ENCODE data around the gene RAP1GAP2.
A peak's percentile ranks its signal among the peaks of the same experiment; 100 is the strongest.
"Not testable (repeated sequence)": the region's sequence is repeated elsewhere in the genome, so short reads cannot be mapped to it uniquely, and the experiment has no call there.

RAP1GAP2 gene

DNA sequence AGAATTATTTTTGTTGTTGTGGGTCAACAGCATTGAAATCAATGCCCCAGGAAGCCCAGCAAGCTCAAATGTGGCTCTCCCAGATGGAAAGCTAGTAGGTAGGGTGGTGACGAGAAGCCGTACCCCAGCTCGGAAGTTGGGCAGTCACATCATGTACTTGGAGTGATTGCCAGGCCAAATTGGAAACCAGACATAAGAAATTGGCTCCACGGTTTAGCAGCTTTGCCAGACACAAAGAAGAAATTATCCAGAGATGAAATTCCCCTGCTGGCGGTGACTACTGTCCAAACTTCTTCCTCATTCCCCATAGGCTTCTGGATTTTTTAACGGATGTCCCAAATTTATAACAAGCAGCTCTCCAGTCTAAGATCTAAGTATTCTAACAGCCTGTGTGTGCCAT is 171.3 kb downstream of the RAP1GAP2 start:
- DNase-seq (ENCODE audit: low spot score): no peak

DNA sequence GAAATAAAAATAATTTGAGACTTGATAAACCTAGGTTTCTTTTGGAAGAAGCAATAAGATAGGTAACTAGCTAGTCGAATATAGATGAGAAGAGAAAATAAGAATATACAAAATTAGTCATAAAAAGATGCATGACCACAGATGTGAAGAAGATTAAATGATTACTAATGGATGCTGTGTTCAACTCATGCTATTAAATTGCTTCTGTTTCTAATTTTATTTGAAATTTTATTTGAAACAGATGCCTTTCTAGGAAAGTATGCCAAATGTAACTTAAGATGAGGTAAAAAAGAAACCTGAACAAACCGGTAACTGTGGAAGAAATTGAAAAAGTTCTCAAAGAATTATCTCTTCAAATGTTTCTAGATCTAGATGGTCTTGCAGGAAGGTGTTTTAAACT is 175.6 kb downstream of the RAP1GAP2 start:
- no peak for DNase-seq (ENCODE audit: low spot score)

DNA sequence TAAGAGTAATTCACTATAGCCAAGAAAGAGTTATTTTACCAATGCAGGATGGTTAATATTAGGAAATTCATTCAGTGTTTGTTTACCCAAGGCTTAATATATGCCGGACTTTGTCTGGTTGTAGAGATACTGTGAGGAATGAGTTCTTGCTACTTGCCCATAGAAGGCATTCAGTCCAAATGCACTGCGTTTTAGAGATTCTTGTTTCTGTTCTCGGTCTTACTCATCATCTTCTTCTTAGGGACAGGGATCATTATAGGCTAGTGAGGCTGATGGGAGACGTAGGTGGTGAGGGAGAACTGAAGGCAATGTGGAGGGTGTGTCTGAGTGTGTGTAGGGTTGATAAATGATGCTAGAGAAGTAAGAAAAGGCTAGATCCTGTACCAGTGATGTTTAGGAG is 176.5 kb downstream of the RAP1GAP2 start:
- DNase-seq (ENCODE audit: low spot score): no peak

DNA sequence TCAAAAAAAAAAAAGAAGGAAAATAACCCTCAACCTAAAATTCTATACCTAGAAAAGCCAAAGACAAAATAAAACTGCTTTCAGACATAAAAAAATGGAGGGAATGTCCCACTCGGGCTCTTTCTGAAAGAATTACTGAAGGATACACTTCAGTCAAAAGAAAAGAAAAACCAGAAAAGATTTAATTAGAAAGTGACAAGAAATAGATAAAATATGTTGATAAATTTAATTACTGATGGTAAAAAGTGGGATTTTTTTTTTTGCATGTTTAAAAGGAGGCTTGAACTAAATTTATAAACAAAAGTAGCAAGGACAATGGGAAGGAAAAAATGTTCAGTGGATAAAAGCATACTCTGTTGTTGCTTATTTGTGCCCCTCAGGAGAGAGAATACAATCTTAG is 178.1 kb downstream of the RAP1GAP2 start:
- no peak for DNase-seq (ENCODE audit: low spot score)

DNA sequence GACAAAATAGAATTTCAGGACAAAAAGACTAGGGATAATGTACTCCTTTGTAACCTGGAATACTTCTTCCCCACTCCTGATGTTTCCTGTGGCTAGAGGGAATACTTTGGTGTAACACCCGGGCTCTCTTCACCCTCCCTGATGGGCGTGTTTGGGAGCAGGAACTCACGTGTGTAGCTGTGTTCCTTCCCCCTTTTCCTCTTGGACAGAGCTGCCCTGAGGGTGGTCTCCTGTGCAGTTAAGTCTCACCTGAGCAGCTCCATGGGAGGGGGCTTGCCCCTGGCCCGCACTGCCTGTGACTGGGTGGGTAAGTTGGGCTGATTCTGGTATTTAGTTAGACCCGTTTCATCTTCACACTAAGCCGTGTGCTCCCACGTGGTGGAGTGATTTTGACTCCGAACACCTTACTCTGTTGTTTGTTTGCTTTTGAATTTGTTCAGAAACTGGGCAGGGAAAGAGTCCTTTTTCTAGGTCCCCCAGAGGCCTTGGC is 179.3 kb downstream of the RAP1GAP2 start:
- no peak for DNase-seq (ENCODE audit: low spot score)

DNA sequence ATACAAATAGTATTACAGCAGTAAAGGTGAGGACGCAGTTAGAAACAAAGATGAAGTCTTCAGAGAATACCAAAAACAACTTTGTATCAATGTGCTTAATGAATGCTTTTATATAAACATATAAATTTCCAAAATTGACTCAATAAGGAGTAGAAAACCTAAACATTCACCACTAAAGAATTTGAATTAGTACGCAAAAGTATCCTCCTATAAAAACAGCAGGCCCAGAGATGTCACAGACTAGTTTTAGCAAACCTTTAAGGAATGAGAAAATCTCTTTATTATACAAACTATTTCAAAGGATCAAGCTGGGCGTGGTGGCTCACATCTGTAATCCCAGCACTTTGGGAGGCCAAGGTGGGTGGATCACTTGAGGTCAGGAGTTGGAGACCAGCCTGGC is 180.9 kb downstream of the RAP1GAP2 start:
- no peak for DNase-seq (ENCODE audit: low spot score)

DNA sequence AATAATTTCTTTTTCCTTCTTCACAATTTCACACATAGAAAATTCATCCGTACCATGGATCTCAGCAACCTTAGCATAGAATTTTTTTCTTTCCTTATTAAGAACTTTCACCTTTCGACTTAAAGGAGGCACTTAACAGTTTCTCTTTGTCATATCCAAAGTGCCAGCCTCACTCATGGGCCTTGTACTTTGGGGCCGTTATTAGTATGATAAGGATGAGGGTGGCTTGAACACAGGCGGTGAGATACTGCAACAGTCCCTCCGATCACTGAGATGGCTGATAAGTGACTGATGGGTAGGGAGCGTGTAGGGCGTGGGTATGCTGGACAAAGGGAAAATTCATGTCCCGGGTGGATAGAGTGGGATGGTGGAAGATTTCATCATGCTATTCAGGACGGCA is 181.9 kb downstream of the RAP1GAP2 start:
- DNase-seq (ENCODE audit: low spot score): no peak

DNA sequence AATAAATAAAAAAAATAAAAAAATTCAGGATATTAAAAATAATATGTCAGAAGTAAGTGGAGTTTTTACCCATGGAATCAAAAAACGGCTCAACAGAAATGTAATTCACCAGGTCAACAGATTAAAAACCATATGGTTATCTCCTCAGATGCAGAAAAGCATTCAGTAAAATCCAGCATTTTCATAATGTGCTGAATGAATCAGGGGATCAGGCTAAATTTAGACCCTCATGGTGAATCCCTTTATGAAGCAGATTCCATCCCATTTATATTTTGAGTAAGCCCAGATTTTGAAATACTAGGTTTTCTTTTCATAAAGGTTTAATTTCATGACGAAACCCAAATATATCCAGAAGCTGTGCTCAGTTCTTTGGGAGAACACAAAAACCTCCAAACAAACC is 182.8 kb downstream of the RAP1GAP2 start:
- no peak for DNase-seq (ENCODE audit: low spot score)

DNA sequence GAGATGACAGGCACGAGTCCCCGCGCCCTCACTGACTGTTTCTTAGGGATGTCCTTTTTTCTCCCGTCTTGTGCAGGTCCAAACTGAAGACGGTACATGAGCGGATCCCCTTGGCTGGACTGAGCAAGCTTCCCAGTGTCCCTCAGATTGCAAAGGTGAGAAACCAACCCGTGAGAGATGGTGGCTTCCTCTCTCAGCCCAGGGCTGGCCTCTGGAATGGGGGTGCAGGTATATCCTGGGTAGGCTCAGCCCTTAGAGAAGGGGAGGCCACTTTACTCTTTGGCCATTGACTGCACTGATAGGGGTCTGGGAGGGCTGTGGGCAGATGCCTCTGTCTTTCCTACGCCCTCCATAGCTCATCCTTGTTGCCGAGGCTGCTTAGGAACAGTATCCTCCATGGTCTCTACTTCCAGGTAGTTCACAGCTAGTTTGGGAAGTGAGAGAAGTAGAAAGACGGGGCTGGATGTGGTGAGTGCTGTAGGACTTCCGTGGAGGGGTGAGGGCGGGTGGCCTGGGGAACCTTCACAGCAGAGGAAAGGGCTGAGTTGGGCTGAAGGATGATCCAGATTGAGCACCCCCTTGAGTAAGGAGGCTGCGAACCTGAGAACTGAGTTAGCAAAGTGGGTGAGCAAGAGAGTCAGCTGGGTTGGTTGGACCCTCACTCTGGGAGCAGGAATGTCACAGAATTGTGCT is 184.1 kb downstream of the RAP1GAP2 start:
- DNase-seq (ENCODE audit: low spot score): no peak

DNA sequence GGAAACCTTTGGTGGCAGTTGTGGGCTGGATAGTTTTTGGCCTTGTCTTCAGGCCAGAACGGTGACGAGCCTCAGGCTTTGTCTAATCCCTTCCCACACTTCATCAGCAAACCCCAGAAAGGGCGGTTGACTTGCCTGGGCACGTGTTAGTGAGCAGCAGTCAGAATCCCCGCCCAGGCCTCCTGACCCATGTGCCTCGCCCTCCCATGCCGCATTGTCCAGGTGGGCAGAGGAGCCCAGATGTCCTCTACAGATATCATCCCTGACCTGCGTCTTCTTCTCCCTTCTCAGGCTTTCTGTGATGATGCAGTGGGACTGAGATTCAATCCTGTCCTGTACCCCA is 184.6 kb downstream of the RAP1GAP2 start:
- no peak for DNase-seq (ENCODE audit: low spot score)

DNA sequence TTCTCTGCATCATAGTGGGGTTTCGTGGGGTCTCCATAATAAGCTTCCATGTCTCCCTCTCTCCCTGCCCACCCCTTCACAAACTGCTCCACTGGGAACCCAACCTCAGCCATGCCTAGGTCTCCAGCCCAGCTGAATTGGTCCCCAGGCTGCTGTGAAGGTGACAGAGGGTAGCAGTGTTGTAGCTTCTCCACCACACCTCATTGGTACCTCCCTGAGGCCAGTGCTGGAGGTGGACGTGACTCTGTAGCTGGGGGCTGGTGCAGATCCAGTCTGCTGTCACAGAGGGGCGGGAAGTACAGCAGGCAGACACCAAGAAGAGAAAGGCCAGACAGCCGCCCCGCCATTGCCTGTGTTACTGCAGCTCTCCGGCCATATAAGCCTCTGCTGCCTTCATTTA is 185.1 kb downstream of the RAP1GAP2 start:
- DNase-seq (ENCODE audit: low spot score): no peak

DNA sequence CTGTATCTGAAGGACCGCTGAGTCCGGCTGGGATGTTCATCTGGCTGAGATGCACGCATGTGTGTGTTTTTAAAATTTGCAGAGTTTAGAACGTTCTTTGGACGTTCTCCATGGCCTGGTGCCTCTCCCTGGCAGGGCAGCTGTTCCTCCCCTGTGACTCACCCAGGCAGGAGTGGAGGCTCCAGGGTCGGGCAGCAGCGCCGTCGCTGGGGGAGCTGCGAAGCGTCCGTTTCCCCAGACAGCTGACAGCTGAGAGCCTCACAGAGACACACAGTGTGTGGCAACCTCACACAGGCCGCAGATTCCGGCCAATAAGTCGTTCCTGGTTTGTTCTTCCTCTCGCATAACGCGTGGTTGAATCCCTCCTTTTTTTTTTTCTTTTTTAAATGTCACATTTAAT is 186.6 kb downstream of the RAP1GAP2 start:
- peak; percentile 92 for DNase-seq (ENCODE audit: low spot score)

DNA sequence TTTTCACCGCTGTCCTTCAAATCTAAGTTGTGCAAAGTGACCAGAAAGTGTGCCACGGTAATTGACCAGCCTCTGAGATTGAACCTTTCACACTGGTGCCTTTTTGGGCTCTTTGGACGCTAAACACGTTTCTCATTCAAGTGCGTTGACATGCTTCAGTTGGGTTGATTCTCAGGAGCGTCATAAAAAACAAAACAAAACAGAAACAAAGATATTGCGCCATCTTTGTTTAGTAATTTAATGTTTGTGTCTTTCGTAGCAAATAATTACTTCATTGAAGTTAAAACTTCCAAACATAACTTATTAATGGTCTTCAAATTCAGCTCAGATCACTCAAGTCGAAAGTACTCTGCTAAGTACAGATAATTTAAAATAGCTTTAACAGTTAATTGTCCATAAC is 187.0 kb downstream of the RAP1GAP2 start:
- DNase-seq (ENCODE audit: low spot score): no peak

DNA sequence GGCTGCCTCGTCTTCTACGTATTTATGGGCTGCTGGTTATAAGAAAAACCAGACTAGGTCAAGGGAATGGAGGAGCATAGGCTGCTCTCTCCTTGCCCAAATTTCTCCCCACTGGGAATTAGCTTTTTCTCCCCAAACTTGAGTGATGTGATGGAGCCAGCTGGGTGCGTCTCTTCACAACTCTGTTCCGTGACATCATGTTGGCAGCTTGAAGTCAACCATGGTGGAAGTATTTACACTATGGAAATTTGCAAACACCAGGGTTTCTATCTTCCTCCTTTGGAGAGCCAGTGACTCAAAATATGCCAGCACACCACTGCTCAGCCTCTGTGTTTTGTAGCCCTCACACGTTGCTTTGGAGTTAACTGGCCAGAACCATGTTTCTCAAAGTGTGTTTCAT is 189.1 kb downstream of the RAP1GAP2 start:
- DNase-seq (ENCODE audit: low spot score): no peak

DNA sequence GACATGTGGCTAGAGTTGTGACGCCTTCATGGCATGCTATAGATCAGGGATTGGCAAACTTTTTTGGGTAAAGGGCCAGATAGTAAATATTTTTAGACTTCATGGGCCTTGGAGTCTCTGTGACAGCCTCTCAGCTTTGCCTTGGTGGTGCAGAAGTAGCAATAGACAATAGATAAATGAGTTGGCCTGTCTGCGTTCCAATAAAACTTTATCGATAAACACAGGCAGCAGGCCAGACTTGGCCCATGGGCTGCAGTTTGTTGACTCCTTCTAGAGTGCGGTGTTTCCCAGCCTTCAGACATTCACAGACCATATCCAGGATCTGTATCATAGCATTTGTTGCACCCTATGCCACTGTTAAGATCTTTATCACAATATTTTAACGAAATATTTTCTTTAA is 190.7 kb downstream of the RAP1GAP2 start:
- DNase-seq (ENCODE audit: low spot score): no peak

DNA sequence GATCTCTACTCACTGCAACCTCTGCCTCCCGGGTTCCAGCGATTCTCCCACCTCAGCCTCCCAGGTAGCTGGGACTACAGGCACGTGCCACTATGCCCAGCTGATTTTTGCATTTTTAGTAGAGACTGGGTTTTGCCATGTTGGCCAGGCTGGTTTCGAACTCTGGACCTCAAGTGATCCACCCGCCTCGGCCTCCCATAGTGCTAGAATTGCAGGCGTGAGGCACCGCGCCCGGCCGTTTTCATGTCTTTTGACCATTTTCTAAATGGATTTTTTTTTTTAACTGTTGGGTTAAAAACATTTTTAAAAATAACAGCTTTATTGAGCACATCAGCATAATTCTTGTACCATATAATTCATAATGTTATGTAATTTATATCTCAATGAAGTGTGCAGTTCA is 193.2 kb downstream of the RAP1GAP2 start:
- not testable (repeated sequence) for DNase-seq (ENCODE audit: low spot score)

DNA sequence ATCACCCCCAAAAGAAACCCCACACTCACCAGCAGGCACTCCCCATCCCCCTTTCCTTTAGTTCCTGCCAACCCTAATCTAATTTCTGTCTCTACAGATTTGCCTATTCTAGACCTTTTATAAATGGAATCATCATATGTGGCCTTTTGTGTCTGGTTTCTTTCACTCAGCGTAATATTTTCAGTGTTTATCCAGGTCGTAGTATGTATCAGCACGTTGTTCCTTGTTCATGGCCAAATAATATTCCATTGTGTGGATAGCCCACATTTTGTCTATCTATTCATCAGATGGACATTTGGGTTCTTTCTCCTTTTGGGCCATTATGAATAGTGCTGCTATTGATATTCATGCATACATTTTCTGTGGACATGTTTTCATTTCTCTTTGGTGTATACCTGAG is 193.6 kb downstream of the RAP1GAP2 start:
- DNase-seq (ENCODE audit: low spot score): no peak

DNA sequence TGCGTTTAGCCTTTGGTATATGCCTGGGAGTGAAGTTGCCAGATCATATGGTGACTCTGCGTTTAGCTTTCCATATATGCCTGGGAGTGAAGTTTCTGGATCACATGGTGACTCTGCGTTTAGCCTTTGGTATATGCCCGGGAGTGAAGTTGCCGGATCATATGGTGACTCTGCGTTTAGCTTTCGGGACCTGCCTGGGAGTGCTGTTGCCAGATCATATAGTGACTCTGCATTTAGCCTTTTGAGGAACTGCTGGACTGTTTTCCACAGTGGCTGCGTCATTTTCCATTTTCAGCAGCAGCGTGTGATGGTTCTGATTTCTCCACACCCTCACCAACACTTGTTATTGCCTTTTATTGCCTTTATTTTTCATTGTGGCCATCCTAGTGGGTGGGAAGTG is 194.2 kb downstream of the RAP1GAP2 start:
- DNase-seq (ENCODE audit: low spot score): peak; percentile 58

DNA sequence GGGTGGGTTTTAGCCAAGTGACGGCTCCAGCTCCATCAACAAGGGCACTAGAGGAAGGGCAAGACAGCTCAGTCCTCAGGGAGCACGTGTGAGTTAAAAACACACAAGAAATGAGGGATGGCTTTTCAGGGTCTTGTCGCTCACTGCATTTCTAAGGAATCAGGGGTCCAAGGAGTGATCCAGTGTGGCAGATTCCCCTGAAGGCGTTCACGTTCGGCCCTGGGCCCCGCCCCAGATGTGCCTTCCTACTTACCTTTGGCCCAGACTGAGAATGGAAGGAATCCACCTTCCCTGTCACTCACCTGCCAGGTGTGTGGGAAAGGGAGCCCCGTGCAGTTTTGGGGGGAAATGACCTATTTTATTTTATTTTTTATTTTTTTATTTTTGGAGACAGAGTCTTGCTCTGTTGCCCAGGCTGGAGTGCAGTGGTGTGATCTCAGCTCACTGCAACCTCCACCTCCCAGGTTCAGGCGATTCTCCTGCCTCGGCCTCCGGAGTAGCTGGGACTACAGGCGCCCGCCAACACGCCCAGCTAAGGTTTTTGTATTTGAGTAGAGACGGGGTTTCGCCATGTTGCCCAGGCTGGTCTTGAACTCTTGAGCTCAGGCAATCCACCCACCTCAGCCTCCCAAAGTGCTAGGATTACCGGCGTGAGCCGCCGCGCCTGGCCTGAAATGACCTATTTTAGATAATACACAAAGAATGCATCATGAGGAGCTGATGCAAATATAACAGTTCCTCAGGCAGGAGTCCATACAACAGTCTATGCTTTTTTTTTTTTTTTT is 195.3 kb downstream of the RAP1GAP2 start:
- DNase-seq (ENCODE audit: low spot score): not testable (repeated sequence)

DNA sequence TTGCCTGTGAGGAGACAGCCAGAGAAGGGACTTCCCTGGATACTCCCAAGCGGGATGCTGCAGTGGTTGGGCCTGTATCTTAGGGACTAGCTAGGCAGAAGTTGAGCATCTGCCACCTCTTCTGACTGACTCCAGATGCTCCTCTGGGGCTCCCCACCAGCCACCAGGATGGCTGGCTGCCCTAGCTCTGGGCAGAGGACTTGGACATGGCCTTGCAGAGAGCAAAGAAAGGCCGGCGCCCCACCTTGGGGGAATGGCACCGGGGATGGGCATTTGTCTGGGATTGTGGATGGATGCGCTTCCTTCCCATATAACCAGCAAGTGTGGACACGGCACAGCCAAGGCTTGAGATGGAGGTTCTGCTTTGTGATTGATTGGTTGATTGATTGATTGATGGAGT is 198.2 kb downstream of the RAP1GAP2 start:
- DNase-seq (ENCODE audit: low spot score): no peak

DNA sequence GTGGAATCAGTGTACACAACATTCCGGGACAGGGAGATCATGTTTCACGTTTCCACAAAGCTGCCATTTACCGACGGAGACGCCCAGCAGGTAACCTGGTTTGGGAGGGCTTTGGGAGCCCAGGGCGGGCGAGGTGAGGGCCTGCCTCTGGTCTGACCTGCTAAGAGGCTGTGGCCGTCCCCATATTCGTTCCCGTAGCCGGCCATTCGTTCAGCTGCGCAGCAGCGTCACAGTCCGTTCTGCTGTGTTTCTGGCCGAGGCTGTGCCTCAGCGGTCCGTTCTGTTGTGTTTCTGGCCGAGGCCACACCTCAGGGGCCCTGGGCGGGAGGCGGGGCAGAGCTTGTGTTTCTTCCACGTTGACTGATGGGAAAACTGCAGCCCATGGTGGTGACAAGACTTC is 199.1 kb downstream of the RAP1GAP2 start:
- no peak for DNase-seq (ENCODE audit: low spot score)

DNA sequence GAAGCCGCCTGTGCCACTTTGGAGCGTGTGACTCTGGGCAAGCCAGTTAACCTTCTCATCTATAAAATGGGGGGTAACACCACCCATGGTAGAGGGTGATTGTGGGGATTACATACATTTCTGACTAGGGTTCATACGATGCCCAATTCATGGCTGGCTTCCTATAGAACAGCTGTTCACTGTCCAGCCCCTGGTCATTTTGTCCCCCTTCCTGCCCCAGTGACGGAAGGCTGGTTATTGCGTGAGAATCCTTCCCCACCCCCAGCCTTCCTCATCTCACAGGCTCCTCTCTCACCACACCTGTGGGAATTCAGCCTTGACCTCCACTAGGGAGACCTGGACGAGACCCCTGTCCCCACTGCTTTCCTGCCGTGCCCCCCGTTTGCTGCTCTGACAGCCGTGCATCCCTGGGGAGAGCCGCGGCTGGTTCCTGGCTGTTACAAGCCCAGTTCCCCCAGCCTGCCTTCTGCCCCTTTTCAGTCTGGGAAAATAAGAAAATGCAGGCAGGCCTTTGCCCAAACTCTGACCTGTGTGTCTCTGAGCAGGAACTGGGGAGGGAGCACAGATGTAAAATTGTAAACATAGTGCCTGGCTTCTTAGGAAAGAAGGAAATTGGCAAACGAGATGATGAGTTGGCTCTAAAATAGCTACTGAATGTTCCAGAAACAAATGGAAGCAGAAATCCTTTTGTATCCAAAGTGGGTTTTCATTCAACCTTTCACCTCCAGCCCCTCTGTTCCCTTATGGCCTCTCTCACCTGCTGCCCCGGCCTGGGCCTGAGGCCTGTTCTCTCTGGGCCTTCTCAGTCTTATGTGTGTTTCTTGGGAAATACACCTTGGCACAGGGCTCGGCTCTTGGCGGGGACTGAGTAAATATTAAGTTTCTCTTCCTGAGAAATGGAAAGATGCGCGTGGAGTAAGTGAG is 199.9 kb downstream of the RAP1GAP2 start:
- DNase-seq (ENCODE audit: low spot score): no peak
